Colonic mucosa (tissue), 4 donors: ENCODE data around the gene IFITM10. TPM values are rescaled to one million over a fixed set of nuclear protein-coding genes. Genes with fewer than 3 reads are reported as not detected.

Experiments
- DNase-seq: peaks from one replicate; pipeline ENCODE4 v3.0.0-alpha.2; 2020
- H3K27ac ChIP-seq: fragments of 200-600 bp; one replicate; pipeline ENCODE4 v1.8.0; 2021
- H3K27me3 ChIP-seq: fragments of 200-600 bp; one replicate; pipeline ENCODE4 v1.8.0; 2021
- H3K36me3 ChIP-seq: fragments of 200-600 bp; one replicate; pipeline ENCODE4 v1.8.0; 2021
- H3K4me1 ChIP-seq: fragments of 200-600 bp; one replicate; pipeline ENCODE4 v1.8.0; 2021; ENCODE audit warnings: mild to moderate bottlenecking
- H3K4me3 ChIP-seq: fragments of 200-600 bp; one replicate; pipeline ENCODE4 v1.8.0; 2021
- H3K9ac ChIP-seq, 2 donors: one replicate each; pipeline ENCODE4 v1.7.0; 2013; ENCODE audit warnings: control low read depth in 2 of 2, low read depth in 2 of 2, low read length in 2 of 2
- H3K9me3 ChIP-seq: fragments of 200-600 bp; one replicate; pipeline ENCODE4 v1.8.0; 2021
- intact Hi-C: fragments of 100-400 bp; cut with DNase I; formaldehyde crosslinking; loops from one replicate; pipeline ENCODE4 v1.14.1; 2022
- total RNA-seq, 2 donors: library from RNA; stranded (reverse); fragmentation: NEBNext Ultra II Directional in 1 of 2; extraction: Animal tissue kit (Norgen Biotek cat#: 25700) in 1 of 2; gene quantifications; one replicate each; pipeline ENCODE4 v1.2.1, GENCODE V29; 2021
- TF ChIP-seq, protein P1 (sequence below): fragments of 200-600 bp; IDR thresholded peaks from one replicate; pipeline ENCODE4 v1.8.0; 2022; ENCODE audit warnings: antibody characterized with exemption, mild to moderate bottlenecking
- donor health status: healthy.
- donor health status: DM: no; HTN: no; CAD: no.
- donor health status: DM: no; HTN: no; CAD: no.

Gene IFITM10
- total RNA-seq, 2 donors from 2014 or later, result 0.42 to 1.1 TPM

DNA sequence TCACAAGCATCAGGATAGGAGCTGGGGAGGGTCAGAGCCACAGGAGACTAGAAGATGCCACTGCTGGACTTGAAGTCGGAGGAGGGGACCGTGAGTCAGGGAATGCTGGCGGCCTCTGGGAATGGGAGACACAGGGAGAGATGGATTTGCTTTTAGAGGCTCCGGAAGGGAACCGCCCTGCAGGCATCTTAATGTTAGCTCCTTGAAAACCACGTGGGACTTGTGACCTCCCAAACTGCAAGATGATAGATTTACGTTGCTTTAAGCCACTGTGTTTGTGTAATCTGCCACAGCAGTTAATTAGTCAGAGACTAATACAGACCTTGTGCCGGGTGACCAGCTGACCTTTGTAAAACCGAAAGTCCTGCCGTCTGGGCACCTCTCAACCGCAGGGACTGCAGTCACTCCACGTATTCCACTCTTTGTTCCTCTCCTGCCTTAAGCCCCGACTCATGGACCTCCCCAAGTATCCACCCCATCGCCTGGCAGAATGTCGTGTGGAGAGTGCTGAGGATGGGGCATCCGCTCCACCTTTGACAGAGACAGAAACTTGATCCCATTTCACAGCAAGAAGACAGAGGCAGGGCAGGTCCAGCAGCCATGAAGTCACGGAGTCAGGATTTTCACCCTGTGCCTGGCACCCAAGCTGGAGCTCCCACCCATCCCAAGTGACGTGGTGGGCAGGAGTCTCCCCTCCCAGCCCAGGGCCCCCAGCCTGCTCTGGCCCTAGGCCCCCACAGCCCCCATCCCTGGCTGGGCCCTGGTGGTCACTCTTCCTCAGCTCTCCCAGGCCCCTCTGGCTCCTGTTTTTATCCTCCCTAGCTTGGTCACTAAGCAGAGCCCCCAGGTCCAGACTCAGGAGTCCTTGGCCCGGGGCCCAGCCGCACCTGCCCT is 32.7 kb upstream of the IFITM10 start:
- intact Hi-C loops, result no loop called here
- TF ChIP-seq, protein P1, sequence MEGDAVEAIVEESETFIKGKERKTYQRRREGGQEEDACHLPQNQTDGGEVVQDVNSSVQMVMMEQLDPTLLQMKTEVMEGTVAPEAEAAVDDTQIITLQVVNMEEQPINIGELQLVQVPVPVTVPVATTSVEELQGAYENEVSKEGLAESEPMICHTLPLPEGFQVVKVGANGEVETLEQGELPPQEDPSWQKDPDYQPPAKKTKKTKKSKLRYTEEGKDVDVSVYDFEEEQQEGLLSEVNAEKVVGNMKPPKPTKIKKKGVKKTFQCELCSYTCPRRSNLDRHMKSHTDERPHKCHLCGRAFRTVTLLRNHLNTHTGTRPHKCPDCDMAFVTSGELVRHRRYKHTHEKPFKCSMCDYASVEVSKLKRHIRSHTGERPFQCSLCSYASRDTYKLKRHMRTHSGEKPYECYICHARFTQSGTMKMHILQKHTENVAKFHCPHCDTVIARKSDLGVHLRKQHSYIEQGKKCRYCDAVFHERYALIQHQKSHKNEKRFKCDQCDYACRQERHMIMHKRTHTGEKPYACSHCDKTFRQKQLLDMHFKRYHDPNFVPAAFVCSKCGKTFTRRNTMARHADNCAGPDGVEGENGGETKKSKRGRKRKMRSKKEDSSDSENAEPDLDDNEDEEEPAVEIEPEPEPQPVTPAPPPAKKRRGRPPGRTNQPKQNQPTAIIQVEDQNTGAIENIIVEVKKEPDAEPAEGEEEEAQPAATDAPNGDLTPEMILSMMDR, result no peak
- Histone ChIP-seq H3K9me3 (no peaks in the 10 kb centered on the region), H3K9ac (peak overlapping the region in 1 of 2 donors; percentile 35), H3K36me3 (no peaks in the 10 kb centered on the region), H3K27ac (no peak overlapping the region), H3K4me1 (no peaks in the 10 kb centered on the region), H3K4me3 (no peak overlapping the region), H3K27me3 (no peaks in the 10 kb centered on the region)
- no peak for DNase-seq

DNA sequence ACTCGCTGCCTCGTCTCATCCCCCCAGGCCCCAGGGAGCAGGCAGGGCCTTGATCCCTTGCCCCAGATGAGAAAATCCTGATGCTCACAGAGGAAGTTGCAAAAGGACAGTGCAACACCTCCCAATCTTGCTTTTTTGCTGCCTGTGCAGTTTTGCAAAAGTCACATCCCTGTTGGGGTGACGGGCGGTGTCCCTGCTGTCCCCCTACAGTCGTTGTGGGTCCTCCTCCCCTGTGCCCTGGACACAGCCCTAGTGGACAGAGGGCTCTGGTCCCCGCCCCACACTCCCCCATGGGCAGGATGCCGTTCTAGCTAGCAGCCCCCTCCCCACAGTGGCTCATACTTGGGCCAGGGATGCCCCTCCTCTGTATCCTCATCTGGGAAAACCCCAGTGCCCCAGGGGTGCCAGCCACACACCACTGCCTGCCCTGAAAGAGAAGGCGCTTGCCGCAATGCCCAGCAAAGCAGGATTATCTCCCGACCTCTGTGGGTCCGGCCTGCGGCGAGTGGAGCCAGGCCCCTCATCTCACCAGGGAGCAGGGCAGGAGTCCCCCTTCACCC is 31.7 kb upstream of the IFITM10 start:
- H3K9ac ChIP-seq, result no peak overlapping the region
- H3K4me1 ChIP-seq, result no peaks in the 10 kb centered on the region
- DNase-seq, result no peak
- no peaks in the 10 kb centered on the region for H3K9me3 ChIP-seq
- H3K27ac ChIP-seq, result no peak overlapping the region
- intact Hi-C loops, result no loop called here
- H3K4me3 ChIP-seq, result no peak overlapping the region
- H3K27me3 ChIP-seq, result no peaks in the 10 kb centered on the region
- H3K36me3 ChIP-seq, result no peaks in the 10 kb centered on the region
- TF ChIP-seq, protein P1, result no peak

DNA sequence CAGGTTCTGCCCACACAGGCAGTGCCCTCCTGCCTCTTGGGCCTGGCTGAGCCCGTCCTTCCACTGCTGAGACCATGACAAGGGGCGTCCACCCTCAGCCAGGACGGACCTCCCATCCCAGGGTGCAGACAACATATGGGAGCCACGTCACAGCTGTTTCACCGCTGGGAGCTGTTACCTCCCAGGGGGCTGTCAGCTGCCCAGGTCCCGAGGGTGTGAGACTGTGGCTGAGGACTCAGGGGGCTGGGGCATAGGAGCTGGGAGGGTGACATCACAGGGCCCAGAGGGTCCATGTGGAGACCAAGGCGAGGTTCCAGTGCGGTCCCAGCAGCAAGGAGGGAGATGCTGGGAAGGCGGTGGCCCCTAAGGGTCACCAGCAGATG is 31.2 kb upstream of the IFITM10 start:
- Histone ChIP-seq H3K27ac (no peak overlapping the region), H3K4me1 (no peaks in the 10 kb centered on the region), H3K9ac (peak overlapping the region in 1 of 2 donors; percentile 30), H3K36me3 (no peaks in the 10 kb centered on the region), H3K4me3 (no peak overlapping the region), H3K27me3 (no peaks in the 10 kb centered on the region), H3K9me3 (no peaks in the 10 kb centered on the region)
- TF ChIP-seq, protein P1, result no peak
- DNase-seq, result no peak
- intact Hi-C loops, result no loop called here

DNA sequence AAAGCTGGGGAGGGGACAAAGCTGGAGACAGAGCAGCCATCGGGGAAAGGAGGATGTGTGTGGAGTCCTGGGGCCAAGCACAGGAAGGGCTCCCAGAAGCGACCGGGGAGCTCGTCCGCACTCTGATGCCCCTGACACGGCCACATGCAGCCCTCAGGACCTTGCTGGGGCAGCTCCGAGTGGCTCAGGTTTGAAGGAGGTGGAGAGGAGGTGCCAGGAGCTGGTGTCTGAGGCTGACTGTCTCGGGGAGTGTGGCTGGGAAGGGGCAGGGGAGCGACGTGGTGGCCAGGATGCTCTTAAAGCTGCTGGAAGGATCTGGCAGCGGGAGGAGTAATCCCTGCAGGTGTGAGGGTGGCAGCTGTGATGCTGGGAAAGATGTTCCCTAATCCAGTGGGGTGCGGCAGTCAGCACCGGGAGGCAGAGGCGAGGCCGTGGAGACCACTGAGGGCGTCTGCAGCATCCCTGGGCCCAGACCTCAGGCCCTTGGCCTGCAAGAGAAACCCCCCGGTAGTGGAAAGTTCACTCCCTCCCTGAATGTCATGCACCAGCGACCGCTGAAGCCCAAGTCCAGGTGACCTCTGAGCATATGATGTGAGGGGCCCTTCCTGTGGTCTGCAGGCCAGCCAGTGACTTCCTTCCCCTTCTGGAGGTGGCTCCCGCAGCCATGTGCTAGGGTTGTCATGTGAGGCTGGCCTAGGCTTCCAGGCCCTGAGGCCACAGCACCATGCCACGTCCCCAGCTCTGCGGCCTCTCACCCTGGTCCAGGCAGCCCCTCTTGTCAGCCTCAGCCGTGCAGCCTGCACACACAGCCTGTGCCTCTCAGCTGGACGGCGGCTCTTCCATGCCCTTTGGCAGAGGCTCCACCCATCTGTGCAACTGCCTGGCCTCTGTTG is 30.6 kb upstream of the IFITM10 start:
- H3K36me3 ChIP-seq, result no peaks in the 10 kb centered on the region
- no peaks in the 10 kb centered on the region for H3K9me3 ChIP-seq
- no peaks in the 10 kb centered on the region for H3K4me1 ChIP-seq
- intact Hi-C loops, result no loop called here
- no peak overlapping the region for H3K27ac ChIP-seq
- no peaks in the 10 kb centered on the region for H3K27me3 ChIP-seq
- TF ChIP-seq, protein P1, result no peak
- peak overlapping the region in 1 of 2 donors; percentile 30 for H3K9ac ChIP-seq
- DNase-seq, result no peak
- H3K4me3 ChIP-seq, result no peak overlapping the region
